Measurements from ENCODE around the gene CFAP100. TPM values are rescaled to one million over a fixed set of nuclear protein-coding genes. Genes with fewer than 3 reads are reported as not detected.

CFAP100 gene
- total and polyA plus RNA-seq, 2 experiments from 2014 or later, result not detected

GRCh38 chr3:126464997-126465396, 70.3 kb downstream of the CFAP100 start:
- Histone ChIP-seq H3K4me1 (ENCODE audit: low read depth) (peaks cover 17% of the 10 kb centered on the region), H3K4me3 (no peak overlapping the region), H3K9me3 (ENCODE audit: low read depth) (no peaks in the 10 kb centered on the region), H3K27me3 (no peaks in the 10 kb centered on the region), H3K36me3 (peaks cover 47% of the 10 kb centered on the region), H3K27ac (no peak overlapping the region)
- no peak for TF ChIP-seq CTCF (IDR thresholded peaks at IDR 0.05; ENCODE audit: low read depth, low read length)
- no peak for DNase-seq (ENCODE audit: low read depth in 1 of 2, low spot score in 1 of 2)

GRCh38 chr3:126465928-126466544, 71.3 kb downstream of the CFAP100 start:
- H3K4me1 ChIP-seq (ENCODE audit: low read depth), result peaks cover 17% of the 10 kb centered on the region
- no peaks in the 10 kb centered on the region for H3K27me3 ChIP-seq
- H3K4me3 ChIP-seq, result no peak overlapping the region
- peaks cover 48% of the 10 kb centered on the region for H3K36me3 ChIP-seq
- H3K9me3 ChIP-seq (ENCODE audit: low read depth), result no peaks in the 10 kb centered on the region
- no peak for TF ChIP-seq CTCF (IDR thresholded peaks at IDR 0.05; ENCODE audit: low read depth, low read length)
- H3K27ac ChIP-seq, result no peak overlapping the region
- DNase-seq (ENCODE audit: low read depth in 1 of 2, low spot score in 1 of 2), result no peak

- peaks cover 21% of the 10 kb centered on the region for H3K4me1 ChIP-seq (ENCODE audit: low read depth)
- DNase-seq (ENCODE audit: low read depth in 1 of 2, low spot score in 1 of 2), result no peak
- H3K27ac ChIP-seq, result no peak overlapping the region
- no peaks in the 10 kb centered on the region for H3K27me3 ChIP-seq
- peaks cover 41% of the 10 kb centered on the region for H3K36me3 ChIP-seq
- no peak overlapping the region for H3K4me3 ChIP-seq
- no peak for TF ChIP-seq CTCF (IDR thresholded peaks at IDR 0.05; ENCODE audit: low read depth, low read length)
- H3K9me3 ChIP-seq (ENCODE audit: low read depth), result no peaks in the 10 kb centered on the region
These were observed 72.3 kb downstream of the CFAP100 start for GRCh38 chr3:126466886-126467610.

GRCh38 chr3:126467611-126467955, 72.9 kb downstream of the CFAP100 start:
- DNase-seq (ENCODE audit: low read depth in 1 of 2, low spot score in 1 of 2), result no peak

More at GRCh38 chr3:126467611-126467955, 72.9 kb downstream of the CFAP100 start:
- Histone ChIP-seq H3K4me1 (ENCODE audit: low read depth) (peaks cover 26% of the 10 kb centered on the region), H3K36me3 (peaks cover 37% of the 10 kb centered on the region), H3K4me3 (no peak overlapping the region), H3K27ac (no peak overlapping the region), H3K9me3 (ENCODE audit: low read depth) (no peaks in the 10 kb centered on the region), H3K27me3 (no peaks in the 10 kb centered on the region)
- TF ChIP-seq CTCF (IDR thresholded peaks at IDR 0.05; ENCODE audit: low read depth, low read length), result no peak
